ENCODE data around the gene SCRN3. TPM values are rescaled to one million over a fixed set of nuclear protein-coding genes. Genes with fewer than 3 reads are reported as not detected.

SCRN3 gene
- total RNA-seq: 1 to 10 TPM; 7.6 to 7.9 TPM
- polyA plus RNA-seq (2013, experiment 1 of 2): 15.0 TPM
- 13.4 TPM for polyA plus RNA-seq (2013, experiment 2 of 2)
- total RNA-seq: 3.8 to 20.0 (median 13.5) reads per million in 172 experiments

- peak within 1 kb of the TSS; percentile 92 to 96 for H3K27ac ChIP-seq (ENCODE audit: low read depth in 1 of 2, low read length in 2 of 2)
- Mint-ChIP-seq H3K4me1 (ENCODE audit: low read depth) (peaks cover 68% of the 10 kb centered on the region), H3K27ac (peak within 1 kb of the TSS; percentile 100), H3K4me3 (peak within 1 kb of the TSS; percentile 100), H3K36me3 (ENCODE audit: low read depth) (peaks cover 57% of the 10 kb centered on the region), H3K9me3 (no peaks in the 10 kb centered on the region), H3K27me3 (no peaks in the 10 kb centered on the region)
- no peaks in the 10 kb centered on the region for H3K9me3 ChIP-seq (ENCODE audit: control insufficient read depth in 1 of 2, insufficient read depth in 1 of 2, low read length in 2 of 2)
- H3K27me3 ChIP-seq (ENCODE audit: control insufficient read depth in 1 of 2, insufficient read depth in 2 of 2, low read length in 2 of 2): no peaks in the 10 kb centered on the region
- H3K4me3 ChIP-seq (ENCODE audit: low read length): peak within 1 kb of the TSS; percentile 88
- intact Hi-C loops (cut with DNase I, micrococcal nuclease): loop anchor here in 1 of 2 experiments (5.0 kb wide), 1 partner anchor 148 kb away; the partner anchor contains the start of gene OLA1
- DNase-seq: peak; percentile 58 to 92 (median 71)
- peaks cover 10% of the 10 kb centered on the region for H3K4me1 ChIP-seq (ENCODE audit: insufficient read depth, low read length)
- ChIA-PET POLR2A (interaction anchor here (0.6 to 1.4 kb wide), 17 partner anchors 9 to 1900 kb away, joined by 3 to 5 read pairs (median 3); no protein-coding TSS in a partner anchor), CTCF (interaction anchor here (1.1 kb wide), 1 partner anchor 17 kb away, joined by 3 read pairs; no protein-coding TSS in a partner anchor)
- ATAC-seq (ENCODE audit: poor library complexity): peak; percentile 86
- TF ChIP-seq CTCF (IDR thresholded peaks at IDR 0.05): no peak
- H3K36me3 ChIP-seq (ENCODE audit: insufficient read depth, low read length): peaks cover 15% of the 10 kb centered on the region
These were observed at the start of gene SCRN3 for GRCh38 chr2:174395284-174395968. Gene SCRN3, plus strand, starts transcription at chr2:174395730. Its CDS starts 2,554 bp downstream, at chr2:174398284.

- peaks cover 73% of the 10 kb centered on the region for H3K36me3 Mint-ChIP-seq (ENCODE audit: low read depth)
- POLR2A ChIA-PET: no interaction called here
These were observed 45.5 kb upstream of the SCRN3 start for GRCh38 chr2:174350018-174350417.

More at GRCh38 chr2:174350018-174350417, 45.5 kb upstream of the SCRN3 start:
- no peak for TF ChIP-seq CTCF (IDR thresholded peaks at IDR 0.05)
- H3K4me1 Mint-ChIP-seq (ENCODE audit: low read depth): peaks cover 3% of the 10 kb centered on the region
- intact Hi-C loops (cut with DNase I, micrococcal nuclease): no loop called here
- Histone ChIP-seq H3K4me3 (ENCODE audit: low read length) (no peak overlapping the region), H3K27me3 (ENCODE audit: control insufficient read depth in 1 of 2, insufficient read depth in 2 of 2, low read length in 2 of 2) (peaks cover 3 to 9% of the 10 kb centered on the region in 2 experiments), H3K36me3 (ENCODE audit: insufficient read depth, low read length) (peaks cover 29% of the 10 kb centered on the region), H3K27ac (ENCODE audit: low read depth in 1 of 2, low read length in 2 of 2) (no peak overlapping the region), H3K4me1 (ENCODE audit: insufficient read depth, low read length) (no peaks in the 10 kb centered on the region), H3K9me3 (ENCODE audit: control insufficient read depth in 1 of 2, insufficient read depth in 1 of 2, low read length in 2 of 2) (no peaks in the 10 kb centered on the region)
- no peak for ATAC-seq (ENCODE audit: poor library complexity)
- peak in 1 of 14 experiments; percentile 19 for DNase-seq
- CTCF ChIA-PET: interaction anchor here (0.8 kb wide), 1 partner anchor 8 kb away, joined by 3 read pairs; no protein-coding TSS in a partner anchor
- H3K27ac Mint-ChIP-seq: no peak overlapping the region
- peaks cover 16% of the 10 kb centered on the region for H3K27me3 Mint-ChIP-seq
- H3K4me3 Mint-ChIP-seq: no peak overlapping the region
- no peaks in the 10 kb centered on the region for H3K9me3 Mint-ChIP-seq
